Glomerular endothelial cell (primary cell): Measurements from ENCODE around the gene MYDGF. TPM values are rescaled to one million over a fixed set of nuclear protein-coding genes. Genes with fewer than 3 reads are reported as not detected.
"Not testable (repeated sequence)": the region's sequence is repeated elsewhere in the genome, so short reads cannot be mapped to it uniquely, and the experiment has no call there.

ENCODE experiments used
- DNase-seq: peaks from one replicate; pipeline ENCODE4 v3.0.0-alpha.2; 2011; ENCODE audit warnings: low read depth, low spot score; ENCODE audit errors: extremely low read depth
- total RNA-seq: library from RNA; depleted of rRNA; stranded (reverse); fragments of >200 nt; gene quantifications from 2 replicates; pipeline ENCODE4 v1.2.3, GENCODE V29; 2015

The MYDGF gene
- total RNA-seq, 1 donor from 2014 or later: 126 TPM

- DNase-seq: no peak
Measured at GRCh38 chr19:4701557-4701956, 31.4 kb upstream of the MYDGF start.

DNA sequence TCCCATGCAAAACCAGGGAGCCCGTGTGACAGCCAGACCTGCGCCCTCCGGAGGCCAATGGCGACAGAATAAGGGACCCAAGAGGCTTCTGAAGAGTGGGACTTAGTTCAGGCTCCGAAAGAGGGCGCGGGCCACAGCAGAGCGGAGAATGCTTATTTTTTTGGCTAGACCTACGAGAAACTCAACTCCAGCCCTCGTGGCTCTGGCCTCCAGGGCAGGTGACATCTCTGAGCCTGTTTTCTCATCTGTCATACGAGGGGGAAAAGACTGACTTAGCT is 30.5 kb upstream of the MYDGF start:
- DNase-seq: no peak

GRCh38 chr19:4699826-4700692 is 29.9 kb upstream of the MYDGF start:
- no peak for DNase-seq

DNA sequence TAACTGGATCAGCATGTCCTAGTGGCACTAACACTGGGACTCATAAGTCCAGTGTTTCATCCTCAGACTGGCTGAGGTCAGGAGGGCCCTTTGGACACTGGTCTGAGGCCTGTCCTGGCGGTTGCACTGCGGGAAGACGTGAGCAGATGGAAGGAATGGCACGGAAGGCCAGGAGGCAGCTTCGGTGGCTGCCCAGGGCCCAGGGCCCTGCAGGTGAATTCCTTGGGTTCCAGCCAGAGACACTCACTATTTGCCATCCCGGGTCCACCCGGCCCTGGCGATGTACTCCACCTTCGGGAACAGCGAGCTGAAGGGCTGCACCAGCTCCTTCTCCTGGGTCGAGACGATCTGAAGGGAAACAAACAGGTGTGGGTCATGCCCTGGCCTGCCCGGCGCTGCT is 27.2 kb upstream of the MYDGF start:
- no peak for DNase-seq

GRCh38 chr19:4695224-4695731 is 25.1 kb upstream of the MYDGF start:
- DNase-seq: no peak

DNA sequence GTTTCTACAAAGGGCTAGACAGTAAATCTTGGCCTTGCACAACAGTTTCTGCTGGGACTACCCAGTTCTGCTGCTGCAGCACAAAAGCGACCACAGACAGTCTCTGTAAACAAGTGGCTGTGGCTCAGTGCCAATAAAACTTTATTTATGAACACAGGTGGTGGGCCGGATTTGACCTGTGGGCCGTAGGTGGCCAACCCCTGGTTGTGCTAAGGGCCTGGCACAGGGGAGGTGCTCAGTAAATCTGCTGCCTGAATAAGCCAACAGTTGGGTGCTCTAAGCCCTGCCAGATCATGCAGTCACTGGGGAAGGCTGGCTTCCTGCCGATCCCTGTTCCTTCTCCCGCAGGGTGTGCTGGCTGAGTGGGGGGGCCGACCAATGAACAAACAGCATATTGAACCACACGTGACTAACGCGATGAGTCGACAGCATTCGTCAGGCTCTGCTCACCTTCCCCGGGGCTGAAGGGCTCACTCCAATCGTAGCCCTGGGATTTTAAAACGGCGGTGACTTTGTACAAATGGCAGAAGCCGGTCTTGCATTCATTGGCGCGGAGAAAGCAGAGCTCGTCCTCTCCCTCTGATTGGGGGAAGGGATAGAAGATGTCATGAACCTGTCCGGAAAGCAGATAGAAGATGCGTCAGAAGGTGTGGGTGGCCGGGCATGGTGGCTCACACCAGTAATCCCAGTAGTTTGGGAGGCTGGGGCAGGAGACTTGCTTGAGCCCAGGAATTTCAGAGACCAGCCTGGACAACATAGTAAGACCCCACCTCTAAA is 24.3 kb upstream of the MYDGF start:
- DNase-seq: no peak

GRCh38 chr19:4693471-4694121 is 23.5 kb upstream of the MYDGF start:
- DNase-seq: no peak

DNA sequence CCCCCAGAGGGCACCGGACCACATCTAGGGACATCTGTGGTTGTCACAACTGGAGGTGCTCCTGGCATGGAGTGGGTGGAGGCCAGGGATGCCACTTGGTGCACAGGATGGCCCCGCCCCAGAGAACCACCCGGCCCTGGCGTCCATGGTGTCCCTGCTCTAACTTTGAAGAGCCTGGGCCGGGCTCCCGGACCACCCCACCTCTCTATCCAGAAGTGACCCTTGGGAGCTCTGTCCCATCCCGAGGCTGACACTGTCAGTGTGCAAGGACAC is 22.9 kb upstream of the MYDGF start:
- DNase-seq: no peak

GRCh38 chr19:4692251-4693077 is 22.3 kb upstream of the MYDGF start:
- no peak for DNase-seq

DNA sequence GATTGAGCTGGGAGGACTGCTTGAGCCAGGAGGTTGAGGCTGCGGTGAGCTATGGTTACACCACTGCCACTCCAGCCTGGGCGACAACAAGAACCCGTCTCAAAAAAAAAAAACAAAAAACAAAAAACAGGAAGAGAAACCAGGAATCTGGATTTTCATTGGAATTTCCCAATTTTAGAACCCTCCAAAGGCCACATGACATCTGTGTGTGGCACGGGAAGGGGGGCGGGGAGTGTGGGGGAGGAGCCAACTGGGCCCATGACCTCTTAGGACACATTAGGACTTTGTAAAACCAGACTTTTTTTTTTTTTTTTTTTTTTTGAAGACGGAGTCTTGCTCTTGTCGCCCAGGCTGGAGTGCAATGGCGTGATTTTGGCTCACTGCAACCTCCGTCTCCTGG is 21.2 kb upstream of the MYDGF start:
- no peak for DNase-seq

DNA sequence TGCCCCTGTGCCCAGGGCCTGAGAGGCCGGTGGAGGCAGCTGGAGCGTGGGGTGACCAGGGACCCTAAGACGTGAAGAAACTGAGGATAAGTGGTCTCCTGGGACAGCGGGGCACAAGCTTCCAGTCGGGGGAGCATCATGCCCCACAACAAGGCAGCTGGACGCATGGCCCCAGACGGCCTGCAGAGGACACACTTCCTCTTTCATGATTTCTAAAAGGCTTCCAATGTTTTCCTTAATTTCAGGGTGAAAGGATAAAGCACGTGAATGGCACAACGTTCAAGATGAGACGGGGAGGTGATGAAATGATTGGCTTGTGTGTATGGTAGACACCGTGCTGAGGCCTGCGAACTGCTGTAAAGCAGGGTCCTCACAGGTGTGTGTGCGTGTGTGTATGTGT is 20.2 kb upstream of the MYDGF start:
- no peak for DNase-seq

DNA sequence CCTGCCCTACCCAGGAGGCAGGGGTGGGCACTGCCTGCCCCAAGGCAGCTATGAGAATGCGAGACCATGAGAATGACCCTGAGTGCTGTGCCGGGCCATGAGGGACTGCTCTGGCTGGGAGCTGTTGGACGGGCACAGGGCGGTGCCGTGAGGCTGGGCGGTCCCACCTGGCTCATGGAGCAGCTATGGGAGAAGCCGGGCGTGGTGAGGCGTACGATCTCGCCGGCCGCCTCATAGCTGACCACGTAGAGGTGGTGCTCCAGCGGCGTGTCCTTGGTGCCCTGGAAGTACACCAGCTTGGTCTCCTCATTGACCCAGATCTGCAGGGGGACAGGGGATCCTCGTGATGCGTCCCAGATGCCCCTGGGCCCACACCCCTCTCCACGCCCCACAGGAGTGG is 19.3 kb upstream of the MYDGF start:
- no peak for DNase-seq

DNA sequence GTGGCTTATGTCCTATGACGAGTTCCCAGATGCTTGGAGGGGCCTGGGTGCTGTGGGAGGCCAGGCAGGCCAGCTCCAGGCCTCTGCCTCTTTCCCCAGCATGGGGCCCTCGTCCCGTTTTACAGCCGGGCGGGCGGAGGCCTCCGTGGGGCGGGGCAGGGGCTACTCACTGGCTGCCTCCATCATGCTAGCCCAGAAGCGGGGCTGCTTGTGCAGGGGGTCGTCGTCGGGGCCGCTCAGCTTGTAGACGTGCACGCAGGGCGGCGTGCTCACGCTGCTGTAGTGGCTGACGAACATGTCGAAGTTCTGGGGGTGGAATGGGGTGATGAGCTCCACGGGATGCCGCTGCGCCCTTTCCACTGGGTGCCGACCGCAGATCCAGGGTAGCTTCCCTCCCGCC is 18.4 kb upstream of the MYDGF start:
- DNase-seq: no peak

GRCh38 chr19:4687396-4687795 is 17.3 kb upstream of the MYDGF start:
- DNase-seq: no peak

- DNase-seq: no peak
Measured at GRCh38 chr19:4686700-4687099, 16.6 kb upstream of the MYDGF start.

- no peak for DNase-seq
Measured at GRCh38 chr19:4684312-4685095, 14.4 kb upstream of the MYDGF start.

DNA sequence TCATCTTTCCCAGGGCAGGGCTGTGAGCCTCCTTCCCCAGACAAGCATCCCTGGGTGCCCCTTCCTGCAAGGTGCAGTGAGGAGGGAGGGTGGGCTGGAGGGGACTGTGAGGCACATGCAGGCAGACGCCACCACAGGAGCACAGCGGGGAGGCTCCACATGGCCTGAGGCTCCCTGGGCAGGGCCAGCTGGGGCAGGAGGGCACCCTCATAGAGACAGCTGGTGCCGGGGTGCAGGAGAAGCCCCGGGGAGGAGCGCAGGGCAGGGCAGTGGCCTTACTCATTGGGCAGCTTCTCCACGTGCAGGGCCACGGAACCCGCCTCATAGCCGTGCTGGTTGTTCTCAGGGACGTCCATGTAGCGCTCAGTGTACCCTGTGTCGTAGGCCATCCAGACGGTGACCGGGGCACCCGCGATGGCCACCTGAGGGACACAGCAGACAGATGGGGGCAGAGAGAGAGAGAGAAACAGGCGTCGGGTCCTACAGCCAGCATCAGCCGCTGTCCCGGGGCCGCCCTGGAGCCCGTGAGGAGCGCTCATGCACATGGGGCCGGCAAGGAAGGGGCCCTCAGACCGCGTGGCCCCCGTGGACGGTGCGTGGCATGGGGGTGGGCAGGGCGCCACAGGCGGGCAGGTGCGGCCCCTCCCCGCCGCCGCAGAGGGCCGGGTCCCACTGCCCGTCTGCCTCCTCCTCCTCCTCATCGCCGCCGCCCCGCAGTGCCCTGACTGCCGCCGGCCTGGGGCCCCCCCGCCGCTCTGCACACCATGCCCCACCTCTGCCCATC is 12.5 kb upstream of the MYDGF start:
- DNase-seq: no peak

GRCh38 chr19:4680021-4680420 is 9.9 kb upstream of the MYDGF start:
- DNase-seq: not testable (repeated sequence)
